GM13977 (cell line): Measurements from ENCODE around the gene ANKRD42.

Experiments used
- DNase-seq: peaks from one replicate; pipeline ENCODE4 v3.0.0; 2012; ENCODE audit warnings: low spot score
- in situ Hi-C: fragments of 300-500 bp; cut with MboI; formaldehyde crosslinking; loops from one replicate; pipeline ENCODE4 v1.12.0; 2022; ENCODE audit warnings: low sequenced_read_pairs, low pct_unique_long_range_greater_than_20kb, mixed read lengths, inconsistent platforms; ENCODE audit not compliant: unreplicated experiment
- TF ChIP-seq, protein P1 (sequence below): IDR thresholded peaks from 2 replicates; pipeline ENCODE4 v1.5.1; 2012; ENCODE audit warnings: mild to moderate bottlenecking, control low read depth; ENCODE audit not compliant: insufficient read depth; ENCODE audit errors: extremely low read depth, missing control alignments

ANKRD42 gene

DNA sequence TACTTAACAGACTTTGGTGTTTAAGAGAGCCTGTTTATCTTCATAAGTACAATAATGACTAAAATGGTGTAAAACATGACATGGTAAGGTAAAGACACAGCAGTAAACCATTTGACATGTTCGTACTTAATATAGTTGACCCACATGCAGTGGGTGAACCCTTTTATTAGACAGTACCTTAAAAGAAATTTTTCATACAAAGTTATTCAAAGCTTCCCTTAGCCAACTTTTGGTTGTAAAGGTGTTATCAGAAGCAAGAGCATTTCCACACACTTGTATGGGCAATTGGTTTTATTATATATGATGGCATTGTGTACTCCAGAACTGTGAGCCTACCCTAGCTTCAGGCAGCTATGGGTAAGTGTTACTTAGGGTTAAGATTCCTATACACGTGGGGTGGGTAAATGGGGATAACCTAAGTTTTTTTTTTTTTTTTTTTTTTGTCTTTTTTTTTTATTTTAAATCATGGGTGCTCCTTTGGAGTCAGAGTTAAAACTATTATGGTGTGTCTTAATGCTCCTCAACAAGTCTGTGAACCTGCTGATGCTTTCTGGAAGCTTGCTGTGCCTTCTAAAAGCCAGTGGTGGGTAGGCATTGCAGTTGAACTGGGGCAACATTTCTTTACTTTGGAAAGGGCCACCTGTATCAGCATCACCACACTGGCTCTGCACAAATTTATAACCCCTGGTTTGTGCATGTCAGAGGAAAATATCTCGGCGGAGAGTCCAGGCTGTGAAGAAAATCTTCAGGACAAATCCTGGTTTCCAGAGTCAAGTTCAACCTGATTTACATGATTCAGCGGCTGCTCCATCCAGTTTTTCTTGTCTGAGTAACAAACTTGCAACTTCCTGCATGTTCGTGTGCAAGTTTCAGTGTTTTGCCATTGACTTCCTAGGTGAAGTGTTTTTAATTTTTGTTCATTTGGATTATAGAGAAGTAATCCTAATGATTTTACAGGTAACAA, 33.3 kb upstream of the ANKRD42 start:
- DNase-seq, result no peak
- TF ChIP-seq, protein P1, sequence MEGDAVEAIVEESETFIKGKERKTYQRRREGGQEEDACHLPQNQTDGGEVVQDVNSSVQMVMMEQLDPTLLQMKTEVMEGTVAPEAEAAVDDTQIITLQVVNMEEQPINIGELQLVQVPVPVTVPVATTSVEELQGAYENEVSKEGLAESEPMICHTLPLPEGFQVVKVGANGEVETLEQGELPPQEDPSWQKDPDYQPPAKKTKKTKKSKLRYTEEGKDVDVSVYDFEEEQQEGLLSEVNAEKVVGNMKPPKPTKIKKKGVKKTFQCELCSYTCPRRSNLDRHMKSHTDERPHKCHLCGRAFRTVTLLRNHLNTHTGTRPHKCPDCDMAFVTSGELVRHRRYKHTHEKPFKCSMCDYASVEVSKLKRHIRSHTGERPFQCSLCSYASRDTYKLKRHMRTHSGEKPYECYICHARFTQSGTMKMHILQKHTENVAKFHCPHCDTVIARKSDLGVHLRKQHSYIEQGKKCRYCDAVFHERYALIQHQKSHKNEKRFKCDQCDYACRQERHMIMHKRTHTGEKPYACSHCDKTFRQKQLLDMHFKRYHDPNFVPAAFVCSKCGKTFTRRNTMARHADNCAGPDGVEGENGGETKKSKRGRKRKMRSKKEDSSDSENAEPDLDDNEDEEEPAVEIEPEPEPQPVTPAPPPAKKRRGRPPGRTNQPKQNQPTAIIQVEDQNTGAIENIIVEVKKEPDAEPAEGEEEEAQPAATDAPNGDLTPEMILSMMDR, result no peak
- in situ Hi-C loops, result no loop called here

DNA sequence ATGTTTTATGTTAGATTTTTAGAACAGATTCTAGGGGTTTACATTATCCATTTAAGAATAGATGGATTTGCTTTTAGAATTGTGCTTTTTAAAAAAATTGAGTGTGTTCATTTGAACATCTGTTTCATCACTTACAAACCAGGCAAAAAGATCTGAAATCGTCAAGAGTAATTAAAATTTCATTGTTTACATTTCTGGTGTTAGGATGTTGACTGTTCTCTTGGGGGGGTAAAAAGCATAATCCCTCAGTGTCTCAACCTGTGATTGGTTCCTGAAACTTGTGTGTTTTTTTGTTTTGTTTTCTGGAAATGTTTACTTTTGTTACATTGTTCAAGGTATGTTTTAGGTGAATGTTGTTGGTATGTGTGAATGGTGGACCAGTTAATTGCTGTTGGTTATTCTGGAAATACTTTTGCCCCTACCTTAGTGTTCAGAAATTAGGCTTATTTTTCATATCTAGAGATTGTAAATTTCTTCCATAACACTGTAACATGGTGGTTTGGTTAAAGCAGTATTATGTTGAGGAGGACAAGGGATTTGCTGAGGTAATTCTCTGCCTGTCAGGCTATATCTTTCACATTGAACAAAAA, 31.8 kb upstream of the ANKRD42 start:
- no peak for DNase-seq
- in situ Hi-C loops, result no loop called here
- TF ChIP-seq, protein P1, result no peak

DNA sequence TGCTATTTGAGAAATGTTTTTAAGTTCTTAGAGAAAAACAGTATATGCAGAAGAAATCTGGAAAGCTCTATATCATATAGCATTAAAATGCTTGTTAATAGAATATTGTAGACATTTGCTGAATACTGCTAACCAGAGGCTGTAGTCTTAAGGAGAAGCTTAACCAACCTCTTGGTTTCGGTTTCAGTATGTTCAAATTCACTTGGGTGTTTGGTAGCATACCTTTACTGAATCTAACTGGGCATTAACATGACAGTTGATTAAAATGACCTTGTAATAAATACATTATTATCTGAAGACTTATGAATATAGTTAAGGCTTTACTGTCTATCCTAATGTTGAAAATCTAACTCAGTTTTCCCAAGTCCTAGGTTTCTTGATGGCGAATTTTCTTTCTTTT, 31.1 kb upstream of the ANKRD42 start:
- in situ Hi-C loops, result no loop called here

DNA sequence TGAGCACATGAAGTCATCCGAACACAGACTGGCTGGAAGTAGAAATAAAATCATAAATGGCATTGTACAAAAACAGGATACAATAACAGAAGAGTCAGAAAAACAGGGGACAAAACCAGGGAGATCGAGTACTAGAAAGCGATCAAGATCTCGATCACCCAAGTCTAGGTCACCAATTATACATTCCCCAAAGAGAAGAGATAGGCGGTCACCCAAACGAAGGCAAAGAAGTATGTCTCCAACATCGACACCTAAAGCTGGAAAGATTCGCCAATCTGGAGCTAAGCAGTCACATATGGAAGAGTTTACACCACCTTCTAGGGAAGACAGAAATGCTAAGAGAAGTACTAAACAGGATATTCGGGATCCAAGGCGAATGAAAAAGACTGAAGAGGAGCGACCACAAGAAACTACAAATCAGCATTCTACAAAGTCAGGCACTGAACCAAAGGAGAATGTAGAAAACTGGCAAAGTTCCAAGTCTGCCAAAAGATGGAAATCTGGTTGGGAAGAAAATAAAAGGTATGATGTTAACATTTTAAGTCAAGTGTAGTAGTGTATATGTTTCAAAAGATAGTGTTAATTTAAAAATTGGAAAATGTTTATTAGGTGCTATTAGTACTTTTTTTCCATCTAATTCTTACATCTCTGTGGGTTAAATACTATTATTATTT, 27.2 kb upstream of the ANKRD42 start:
- TF ChIP-seq, protein P1, result no peak
- no peak for DNase-seq
- in situ Hi-C loops, result no loop called here

More for the DNA sequence above, 31.1 kb upstream of the ANKRD42 start:
- TF ChIP-seq, protein P1, result no peak
- DNase-seq, result peak; percentile 33

DNA sequence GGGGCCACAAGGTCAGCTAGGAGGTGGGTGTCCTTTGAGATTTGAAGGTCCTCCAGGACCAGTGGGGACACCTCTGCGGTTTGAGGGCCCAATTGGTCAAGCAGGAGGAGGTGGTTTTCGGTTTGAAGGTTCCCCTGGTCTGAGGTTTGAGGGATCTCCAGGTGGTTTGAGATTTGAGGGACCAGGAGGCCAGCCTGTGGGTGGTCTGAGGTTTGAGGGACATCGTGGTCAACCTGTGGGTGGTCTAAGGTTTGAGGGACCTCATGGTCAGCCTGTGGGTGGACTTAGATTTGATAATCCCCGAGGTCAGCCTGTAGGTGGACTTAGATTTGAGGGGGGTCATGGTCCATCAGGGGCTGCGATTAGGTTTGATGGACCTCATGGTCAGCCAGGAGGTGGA, 24.8 kb upstream of the ANKRD42 start:
- in situ Hi-C loops, result no loop called here
- TF ChIP-seq, protein P1, result no peak
- no peak for DNase-seq

DNA sequence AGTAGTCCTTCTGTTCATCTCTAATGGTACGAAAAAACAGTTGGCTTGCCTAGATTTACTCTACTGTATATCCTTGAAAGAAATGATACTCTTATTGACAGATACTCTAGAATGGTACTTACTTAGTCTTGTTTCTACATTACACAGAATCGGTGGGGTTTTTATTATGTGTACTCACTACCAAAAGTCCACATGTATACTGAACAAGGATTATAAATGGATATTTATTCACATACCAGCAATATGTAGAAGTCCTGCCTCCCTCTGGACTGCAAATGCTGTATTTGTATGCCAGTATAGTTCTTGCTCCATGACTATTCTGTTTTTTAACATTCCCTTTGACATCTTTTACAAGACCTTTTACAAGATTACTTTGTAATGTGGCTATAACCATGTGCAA, 22.6 kb upstream of the ANKRD42 start:
- TF ChIP-seq, protein P1, result no peak
- in situ Hi-C loops, result no loop called here
- no peak for DNase-seq
